Stimulated activated CD4-positive, alpha-beta T cell treated with anti-CD3 and anti-CD28 coated beads, Interleukin-4, amount 100 ng/mL, for 48 hours (primary cell): ENCODE results near the gene TMTC4.

Source experiments
- DNase-seq, 2 donors: peaks; one replicate each; pipeline ENCODE4 v3.0.0-alpha.2; 2020; ENCODE audit warnings: low read depth in 2 of 2

The TMTC4 gene

DNA sequence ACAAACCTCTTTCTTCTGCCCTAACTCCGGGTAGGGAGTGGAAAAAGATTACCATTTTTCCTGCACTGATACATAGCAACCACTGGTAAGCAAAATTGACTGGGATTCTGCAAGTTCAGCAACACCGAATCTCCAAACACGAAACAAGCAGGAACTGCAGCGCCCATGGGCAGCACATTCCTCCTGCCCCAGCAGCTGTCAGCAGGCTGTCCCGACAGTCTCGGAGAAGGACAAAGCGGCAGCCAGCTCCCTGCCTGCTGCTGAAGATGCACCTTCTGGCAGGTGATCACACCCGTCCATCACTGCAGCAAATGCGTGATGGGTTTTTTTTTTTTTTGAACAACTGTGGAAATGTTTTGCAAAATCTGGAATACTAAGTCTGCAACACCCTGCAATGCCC is 6.7 kb downstream of the TMTC4 start:
- no peak for DNase-seq

DNA sequence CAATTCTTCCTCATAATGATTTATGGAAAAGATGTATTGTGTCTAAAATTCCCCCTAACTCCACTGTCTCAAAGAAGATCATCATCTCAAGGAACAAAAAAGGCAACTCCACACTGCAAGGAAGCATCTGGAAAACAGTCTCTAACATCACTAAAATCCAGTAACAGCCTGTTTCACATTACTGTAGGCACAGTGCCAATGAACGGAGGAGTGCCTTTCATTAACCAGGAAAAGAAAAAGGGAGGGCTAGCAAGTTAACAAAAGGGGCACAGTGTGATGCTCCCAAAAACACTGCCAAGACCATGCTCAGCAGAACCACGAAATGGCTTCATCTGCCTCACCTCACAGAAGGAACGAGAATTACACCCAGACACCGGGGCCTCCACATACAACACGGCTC is 8.5 kb downstream of the TMTC4 start:
- DNase-seq = no peak

DNA sequence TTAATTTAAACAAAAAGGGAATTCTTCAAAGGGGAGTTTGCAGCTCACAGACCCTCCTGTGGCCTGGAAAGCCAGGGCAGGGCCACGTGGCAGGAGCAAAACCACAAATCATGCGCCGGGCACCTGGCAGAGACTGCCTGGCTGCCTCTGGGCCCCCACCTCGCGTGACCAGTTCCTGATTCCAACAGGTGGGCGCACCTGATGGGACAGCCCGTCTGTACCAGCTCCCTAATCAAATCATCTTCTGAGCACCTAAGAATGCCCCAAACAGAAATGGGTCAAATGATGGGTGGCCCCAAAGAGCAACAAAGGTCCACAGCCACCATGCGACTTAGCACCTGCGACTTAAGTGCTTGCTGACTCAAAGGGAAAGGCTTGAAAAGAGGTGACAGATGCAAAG is 9.2 kb downstream of the TMTC4 start:
- DNase-seq = no peak

DNA sequence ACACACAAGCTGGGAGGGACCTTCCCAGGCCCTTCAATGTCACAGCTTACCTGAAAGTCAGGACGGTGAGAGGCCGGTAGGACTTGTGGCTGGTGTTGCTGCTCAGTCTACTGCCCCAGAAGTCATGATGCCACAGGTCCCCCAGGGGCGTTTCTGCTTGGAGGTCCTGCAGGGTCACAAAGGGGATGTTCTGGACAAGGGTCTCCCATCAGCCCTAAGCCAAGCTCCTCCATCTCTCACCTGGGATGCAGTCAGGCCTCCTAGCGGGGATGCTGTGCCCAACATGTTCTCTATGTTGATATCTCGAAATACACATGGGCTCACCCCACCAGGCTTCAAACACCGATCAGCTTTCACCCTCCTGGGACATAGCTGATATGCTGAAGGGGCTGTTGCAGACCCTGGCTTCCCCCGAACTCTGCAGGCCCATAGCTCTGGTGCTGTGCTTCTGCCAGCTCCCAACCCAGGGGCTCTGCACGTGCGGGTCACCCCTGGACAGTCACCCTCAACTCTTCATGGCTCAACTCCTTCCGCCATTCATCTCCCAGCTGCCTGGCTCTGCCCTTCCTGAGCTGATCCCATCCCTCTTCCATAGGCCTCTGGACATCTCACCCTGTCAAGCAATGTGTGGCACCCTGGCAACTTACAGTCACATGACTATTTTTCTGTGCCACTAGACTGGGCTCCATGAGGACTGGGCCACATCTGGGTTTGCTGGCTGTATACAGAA is 10.3 kb downstream of the TMTC4 start:
- DNase-seq = no peak

DNA sequence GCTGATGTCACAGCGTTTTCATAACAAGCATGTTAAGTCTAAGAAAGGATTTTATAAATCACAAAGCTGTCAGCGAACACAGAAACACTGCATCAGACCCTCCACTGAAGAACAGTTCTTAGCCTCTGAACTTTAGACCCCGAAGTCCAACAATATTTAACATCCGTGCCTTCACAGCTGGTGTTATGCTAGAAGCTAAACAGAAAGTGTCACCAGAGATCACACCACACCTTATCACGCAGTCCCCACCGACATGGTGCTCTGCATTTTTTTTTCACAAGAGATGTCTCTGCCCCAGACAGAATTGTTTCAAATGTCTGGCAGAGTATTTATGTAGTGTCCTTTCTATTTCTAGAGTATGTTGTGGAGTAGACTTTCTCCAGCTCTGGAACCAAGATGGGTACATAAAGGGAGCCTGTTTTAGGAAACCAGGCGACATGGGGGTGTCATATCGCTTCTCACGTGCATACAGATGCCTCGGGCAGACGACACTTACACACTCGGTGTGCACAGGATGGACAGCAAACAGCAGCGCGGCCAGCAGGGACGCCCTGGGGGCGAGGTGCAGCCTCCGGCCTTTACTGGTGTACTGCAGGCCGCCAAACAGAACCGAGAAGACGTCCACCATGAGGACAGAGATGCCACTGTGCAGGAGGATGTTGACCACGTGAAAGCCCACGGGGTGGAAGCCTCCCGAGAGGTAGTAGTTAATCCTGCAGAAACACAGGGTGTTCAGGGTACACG is 12.0 kb downstream of the TMTC4 start:
- DNase-seq = no peak

DNA sequence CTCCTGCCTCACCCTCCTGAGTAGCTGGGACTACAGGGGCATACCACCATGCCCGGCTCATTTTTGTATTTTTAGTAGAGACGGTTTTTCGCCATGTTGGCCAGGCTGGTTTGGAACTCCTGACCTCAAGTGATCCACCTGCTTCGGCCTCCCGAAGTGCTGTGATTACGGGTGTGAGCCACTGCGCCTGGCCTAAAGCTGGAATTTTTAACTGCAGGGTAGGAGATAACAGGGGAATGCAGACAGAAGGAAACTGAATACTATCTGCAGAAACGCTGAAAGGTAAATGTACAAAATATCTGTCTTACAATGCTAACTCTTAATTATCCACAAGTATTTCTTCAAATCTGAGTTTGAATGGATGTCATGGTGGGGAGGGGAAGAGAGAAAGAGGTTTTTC is 13.8 kb downstream of the TMTC4 start:
- DNase-seq = no peak

DNA sequence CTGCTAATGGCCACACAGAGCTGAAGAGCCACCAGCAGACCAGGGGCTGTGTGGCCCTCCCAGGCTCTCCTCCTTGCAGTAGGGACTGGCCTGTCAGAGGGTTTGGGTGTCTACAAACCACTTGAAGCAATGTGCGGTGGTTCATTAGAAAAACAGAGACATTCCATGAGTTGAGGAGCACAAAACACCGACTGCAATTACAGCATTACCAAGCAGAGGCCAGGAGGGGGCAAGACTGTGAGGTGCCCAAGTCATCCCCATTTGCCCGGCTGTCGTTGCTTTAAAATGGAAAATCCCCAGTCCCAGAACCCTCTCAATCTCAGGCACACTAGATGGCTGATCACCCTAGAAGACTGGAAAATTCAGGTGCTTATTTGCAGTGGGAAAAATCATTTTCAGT is 15.0 kb downstream of the TMTC4 start:
- DNase-seq = no peak

DNA sequence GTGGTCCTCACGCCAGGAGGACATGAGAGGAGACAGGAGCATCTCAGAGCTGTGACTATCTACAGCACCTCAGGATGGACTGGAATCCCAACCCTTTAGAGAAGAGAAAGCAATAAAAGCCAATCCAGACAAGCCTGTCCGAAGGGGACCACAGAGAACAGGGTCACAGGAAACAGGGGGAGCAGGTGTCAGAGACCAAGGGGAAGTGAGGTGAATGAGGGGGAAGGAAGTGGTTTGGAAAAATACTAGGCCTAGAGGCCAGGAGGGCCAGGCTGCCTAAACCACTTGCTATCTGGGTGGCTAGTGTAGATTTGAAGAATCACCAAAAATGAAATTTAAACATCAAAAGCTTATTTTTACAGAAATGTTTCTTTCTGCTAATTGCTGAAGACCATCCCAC is 16.2 kb downstream of the TMTC4 start:
- DNase-seq = no peak

DNA sequence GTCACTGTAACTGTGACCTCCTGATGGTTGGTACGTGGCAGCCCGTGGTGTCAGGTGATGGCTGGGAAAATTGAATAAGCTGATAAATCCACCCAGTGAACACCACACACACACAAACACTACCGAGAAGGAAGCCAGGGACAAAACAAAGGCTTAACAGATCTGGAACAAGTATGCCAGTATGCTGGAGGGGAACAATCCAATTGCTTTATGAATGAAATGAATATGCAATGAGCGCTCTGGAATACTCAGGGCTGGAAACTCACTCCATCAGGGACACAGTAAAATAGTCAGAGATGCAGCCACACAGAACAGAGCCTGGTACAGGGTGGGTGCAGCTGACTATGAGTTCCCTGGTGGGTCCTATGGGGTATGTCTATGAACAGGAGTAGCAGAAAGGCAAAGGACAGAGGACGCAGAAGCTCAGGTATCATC is 16.7 kb downstream of the TMTC4 start:
- no peak for DNase-seq

DNA sequence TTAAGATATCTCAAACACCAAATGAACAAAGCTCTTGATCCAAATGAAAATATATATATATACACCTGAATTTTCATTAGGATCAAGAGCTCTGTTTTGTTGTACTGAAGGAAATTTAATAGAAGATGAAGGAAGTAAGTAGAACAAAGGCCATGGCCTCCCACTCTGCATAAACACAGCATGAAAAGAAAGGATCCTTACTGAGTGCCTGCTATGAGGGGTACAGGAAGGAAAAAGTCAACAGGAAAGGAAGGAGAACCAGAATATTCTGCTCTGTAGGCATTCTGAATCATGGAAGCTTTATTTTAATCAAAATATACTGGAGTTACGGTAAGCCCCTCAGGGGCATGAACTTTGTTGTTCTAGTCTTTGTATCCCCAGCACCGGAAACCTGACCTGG is 22.1 kb downstream of the TMTC4 start:
- DNase-seq = no peak

DNA sequence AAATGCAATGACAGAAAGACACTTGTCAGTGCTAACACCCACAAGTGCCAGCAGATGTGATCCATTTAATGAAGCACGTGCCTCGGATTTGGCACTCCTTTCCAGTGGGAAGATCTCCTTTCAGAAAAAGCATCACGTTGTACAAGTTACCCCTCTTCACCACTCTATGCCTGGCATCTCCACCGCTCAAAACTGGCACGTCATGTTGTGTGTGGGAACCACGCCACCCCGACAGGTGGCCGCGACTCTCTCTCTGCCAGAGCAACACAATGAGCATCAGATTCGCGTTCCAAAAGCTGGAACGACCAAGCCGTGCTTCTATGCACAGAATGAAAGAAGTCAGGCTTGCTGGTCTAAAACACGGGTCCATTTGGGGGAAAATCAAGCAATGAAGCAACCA is 24.3 kb downstream of the TMTC4 start:
- DNase-seq = no peak

DNA sequence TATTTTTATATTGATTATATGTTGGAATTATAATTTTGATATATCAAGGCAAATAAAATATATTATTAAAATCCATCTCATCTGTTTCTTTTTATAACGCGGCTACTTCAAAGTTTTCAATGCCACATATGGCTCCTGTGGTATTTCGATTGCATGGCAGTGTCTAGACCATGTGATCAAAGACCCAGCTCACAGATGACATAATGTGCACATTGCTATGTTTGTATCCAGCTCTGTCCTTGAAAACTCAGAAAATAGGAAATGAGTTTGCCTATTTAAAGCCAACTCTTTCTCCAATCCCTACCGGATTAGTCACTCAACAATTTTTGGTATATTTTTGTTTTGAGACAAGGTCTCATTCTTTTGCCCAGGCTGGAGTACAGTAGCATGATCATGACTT is 26.2 kb downstream of the TMTC4 start:
- DNase-seq = no peak

DNA sequence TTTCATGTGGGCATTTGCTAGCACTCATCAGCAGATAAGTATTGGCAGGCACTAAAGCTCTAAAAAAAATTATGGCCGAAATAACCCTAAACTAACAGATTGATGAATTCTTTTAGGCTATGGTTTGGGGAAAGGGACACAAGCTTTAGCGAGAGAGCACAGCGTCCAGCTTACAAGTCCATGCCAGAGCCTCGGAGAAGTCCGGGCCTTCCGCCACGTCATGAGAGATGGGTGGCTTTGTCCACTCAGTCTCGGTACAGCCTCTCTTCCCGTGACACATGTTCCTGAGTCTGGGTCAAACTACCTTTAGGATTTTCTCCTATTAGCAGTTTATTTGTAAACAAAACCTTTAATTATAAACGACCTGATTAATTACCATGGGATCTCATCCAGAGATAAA is 27.7 kb downstream of the TMTC4 start:
- DNase-seq = no peak

DNA sequence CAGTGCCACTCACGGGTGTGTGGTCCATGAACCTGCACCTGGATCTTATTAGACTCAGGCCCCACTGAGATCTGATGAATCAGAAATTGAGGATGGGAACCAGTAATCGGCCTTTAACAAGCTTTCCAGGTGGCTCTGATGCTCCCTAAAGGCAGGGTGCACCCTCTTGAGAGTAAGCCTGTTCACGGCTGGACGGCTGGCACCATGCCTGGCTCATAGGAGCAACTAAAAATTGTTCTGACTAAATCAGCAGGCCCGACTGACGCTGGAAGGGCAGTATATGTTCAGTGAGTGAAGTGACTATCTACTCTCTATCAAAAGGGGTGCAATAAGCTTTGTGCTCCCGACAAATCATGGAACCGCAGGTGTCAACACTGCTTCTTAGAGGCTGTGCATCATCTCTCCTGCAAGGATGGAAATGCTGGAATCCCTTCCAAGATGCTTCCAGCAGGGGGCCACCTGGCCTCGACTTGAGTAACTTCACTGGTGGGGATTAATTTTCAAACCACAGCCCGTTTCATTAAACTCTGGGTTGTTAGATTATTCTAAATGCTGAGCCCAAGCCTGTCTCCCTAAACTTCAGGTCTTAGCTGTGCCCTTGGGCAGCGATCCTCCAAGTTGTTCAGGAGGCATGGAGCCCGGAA is 28.4 kb downstream of the TMTC4 start:
- DNase-seq = no peak

DNA sequence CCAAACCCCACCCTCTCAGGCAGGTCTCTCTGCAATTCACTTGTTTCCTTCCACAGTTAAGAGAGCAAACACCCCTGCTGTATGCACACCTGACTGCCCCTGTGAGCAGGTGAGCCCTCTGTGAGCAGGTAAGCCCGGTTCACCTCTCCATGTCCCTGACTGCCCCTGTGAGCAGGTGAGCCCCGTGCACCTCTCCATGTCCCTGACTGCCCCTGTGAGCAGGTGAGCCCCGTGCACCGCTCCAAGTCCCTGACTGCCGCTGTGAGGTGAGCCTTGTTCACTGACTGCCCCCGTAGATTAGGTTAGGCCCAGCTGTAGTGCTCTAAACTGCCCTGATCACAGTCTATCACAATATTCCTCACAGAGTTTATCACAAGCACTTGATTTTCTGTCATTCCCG is 29.2 kb downstream of the TMTC4 start:
- DNase-seq = no peak

DNA sequence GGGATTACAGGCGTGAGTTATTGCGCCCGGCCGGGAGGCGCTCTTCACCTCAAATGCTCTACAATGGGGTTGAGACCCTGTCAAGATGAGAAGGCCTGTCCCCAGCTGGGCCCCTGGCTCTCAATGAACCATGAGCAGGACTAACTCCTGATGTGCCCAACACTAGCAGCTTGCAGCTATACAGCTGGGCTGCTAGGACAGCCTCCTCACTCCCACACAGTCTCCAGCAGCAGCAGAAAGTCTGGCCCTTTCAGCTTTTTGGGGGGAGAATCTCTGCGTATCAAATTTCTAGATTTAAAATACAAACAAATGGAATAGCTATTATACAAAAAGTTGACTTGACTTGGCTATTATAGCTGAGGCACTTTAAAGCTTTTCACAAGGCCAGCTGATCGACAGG is 30.2 kb downstream of the TMTC4 start:
- DNase-seq = no peak

DNA sequence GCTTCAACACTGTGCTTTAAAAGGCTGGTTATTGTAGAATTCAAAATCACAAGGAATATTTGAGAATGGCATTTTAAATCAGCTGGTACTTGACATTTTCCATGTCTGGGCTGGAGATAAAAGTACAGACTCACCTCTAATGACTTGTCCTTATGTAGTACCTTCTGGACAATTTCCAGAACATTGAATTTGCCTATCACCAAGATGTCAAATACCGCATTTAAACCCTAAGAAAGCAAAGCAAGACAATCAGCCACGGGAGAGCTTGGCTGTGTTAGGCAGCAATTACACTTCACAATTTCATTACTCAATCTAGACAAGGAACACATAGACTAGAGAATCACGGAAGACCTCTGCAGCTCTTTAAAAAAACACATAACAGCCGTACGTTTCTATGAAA is 36.8 kb downstream of the TMTC4 start:
- no peak for DNase-seq

DNA sequence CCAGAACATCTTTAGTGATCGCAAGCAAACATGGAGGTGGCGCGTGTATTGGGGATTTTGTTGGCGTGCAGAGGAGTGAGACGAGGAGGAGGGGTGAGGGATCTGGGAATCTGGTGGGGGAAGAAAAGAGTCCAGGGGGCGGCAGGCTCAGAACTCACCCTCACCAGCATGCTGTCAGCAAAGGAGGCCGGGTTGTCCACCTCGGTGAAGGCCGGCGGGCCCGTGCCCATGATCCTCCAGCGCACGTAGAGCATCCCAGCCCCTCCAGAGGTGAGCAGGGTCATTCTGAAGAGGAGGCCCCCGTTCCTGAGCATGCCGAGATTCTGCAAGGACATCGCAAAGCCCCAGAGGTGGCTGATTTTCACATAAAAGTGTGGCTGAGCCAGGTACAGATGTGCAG is 37.2 kb downstream of the TMTC4 start:
- no peak for DNase-seq

DNA sequence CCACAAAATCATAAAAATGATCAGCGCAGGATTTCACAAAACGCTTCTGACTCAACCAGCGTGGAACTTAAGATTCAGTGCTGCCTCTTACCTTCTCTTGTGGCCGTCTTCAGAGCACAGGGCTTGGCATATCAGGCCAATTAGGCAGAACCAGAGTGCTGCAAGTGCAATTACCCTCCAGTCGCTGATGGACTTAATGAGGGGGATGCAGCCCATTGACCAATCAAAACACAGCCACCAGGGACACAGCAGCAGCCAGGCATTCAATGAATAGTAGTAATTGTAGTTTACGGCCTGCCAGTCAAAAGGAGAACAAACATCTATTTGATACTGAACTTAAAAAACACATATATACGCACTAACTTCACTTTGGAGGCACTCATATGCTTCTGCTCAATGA is 38.2 kb downstream of the TMTC4 start:
- no peak for DNase-seq

DNA sequence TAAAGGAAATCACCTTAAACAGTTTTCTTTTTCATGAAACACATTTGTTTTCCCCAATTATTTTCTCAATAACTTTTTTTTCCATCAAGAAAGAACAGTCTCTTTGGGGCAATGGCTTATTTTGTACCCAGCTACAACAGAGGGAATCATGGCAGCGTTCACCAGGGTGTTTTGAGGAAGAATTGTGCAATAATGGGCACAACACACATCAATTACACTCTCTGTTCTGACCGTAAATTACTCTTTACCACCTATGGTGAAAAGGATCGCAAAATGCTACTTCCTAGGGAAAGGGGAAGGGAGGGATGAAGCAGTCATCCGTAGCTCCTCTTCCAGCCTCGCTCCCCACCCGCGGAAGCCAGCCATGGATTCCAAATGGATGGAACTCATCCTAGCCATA is 38.6 kb downstream of the TMTC4 start:
- no peak for DNase-seq

DNA sequence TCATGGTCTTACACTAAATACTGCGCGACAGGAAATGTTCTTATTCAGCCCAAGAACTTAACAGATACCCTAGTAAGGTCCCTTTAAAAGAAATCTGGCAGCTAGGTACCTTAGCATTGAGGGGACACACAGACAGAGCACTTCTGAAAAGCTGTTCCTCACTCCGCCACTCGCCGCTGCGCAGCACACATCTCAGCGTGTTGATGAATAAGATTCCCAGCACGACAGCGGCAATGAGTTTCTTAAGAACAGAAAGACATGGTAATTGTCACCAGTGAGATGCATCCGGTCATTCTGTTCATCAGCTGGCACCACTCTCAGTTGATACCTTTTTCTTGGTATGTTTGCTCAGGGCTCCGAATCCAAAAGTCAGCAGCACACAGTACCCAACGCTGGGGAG is 39.9 kb downstream of the TMTC4 start:
- no peak for DNase-seq

DNA sequence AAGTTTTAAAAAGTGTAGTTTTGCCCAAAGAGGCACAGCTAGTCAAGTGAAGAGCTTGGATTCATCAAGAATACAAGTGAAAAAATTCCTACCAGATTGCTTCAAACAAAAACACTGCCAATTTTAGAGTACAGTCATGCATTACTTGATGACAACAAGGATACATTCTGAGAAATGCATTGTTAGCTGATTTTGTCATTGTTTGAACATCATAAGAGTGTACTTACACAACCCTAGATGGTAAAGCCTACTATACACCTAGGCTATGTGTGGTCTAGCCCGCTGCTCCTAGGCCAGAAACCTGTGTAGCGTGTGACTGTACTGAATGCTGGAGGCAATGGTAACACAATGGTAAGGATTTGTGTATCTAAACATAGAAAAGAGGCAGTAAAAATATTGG is 41.1 kb downstream of the TMTC4 start:
- DNase-seq = no peak

DNA sequence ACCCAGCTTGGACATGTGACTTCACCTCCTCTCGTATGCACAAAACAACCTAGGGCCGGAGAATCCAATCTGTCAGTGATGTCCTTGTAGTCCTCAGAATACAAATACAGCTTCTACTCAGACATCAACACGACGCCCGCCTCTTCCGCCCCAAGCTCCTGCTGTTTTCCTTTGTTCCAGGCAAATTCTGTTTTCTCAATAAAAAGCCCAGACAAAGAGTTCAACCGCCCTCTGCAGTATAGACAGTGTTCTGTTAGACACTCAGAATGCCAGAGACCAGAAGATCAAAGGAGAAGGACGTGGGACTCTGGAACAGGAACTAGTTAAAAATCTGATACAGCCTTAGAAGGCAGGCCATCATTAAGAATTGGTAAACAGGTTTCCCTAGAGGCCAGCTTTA is 44.0 kb downstream of the TMTC4 start:
- DNase-seq = no peak
